CD4-positive, alpha-beta T cell treated with Interferon gamma for 1 hour (primary cell): Measurements from ENCODE around the gene MYL9.

Experiments used
- DNase-seq: peaks from one replicate; pipeline ENCODE4 v3.0.0-alpha.2; 2020

Gene MYL9

GRCh38 chr20:36549942-36550789, 8.8 kb downstream of the MYL9 start:
- DNase-seq = no peak

DNA sequence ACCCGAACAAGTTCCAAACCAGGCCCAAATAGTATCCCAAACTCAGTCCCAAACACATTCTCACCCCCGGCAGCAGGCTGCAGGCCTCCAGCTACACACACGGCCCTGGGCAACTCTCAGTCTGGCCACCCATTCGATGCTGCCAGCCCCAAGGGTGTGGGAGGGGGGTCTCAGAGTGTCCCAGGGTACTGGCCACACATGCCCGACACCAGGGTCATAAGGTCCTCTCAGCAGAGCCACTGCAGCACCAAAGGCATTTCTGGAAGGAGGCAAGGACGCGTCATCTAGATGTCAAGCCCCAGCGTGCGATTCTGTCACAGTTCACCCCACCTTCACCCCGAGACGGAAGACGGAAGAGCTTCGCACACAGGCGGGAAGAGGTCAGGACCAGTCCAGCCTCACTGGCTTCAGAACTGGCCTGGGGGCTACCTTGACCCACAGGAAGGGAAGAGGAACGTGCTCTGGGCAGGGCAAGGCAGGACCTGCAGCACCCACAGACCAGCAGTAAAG, 9.5 kb downstream of the MYL9 start:
- no peak for DNase-seq

- DNase-seq = no peak
Measured at GRCh38 chr20:36555248-36555647, 13.9 kb downstream of the MYL9 start.

- DNase-seq = no peak
Measured at GRCh38 chr20:36562724-36563123, 21.4 kb downstream of the MYL9 start.

DNA sequence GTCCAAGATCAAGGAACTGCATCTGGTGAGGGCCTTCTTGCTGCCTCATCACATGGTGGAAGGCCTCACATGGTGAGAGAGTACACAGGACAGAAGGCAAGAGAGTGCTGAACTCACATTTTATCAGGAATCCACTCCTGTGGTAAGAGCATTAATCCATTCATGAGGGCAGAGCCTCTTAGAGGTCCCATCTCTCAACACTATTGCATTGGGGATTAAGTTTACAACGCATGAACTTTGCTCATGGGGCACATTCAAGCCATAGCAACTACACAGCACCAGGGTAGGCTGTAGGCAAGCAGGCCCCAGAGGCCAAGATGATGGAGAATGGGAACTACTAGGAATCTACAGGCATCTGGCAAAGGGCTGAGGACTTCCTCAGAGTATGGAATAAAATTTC, 22.1 kb downstream of the MYL9 start:
- no peak for DNase-seq

DNA sequence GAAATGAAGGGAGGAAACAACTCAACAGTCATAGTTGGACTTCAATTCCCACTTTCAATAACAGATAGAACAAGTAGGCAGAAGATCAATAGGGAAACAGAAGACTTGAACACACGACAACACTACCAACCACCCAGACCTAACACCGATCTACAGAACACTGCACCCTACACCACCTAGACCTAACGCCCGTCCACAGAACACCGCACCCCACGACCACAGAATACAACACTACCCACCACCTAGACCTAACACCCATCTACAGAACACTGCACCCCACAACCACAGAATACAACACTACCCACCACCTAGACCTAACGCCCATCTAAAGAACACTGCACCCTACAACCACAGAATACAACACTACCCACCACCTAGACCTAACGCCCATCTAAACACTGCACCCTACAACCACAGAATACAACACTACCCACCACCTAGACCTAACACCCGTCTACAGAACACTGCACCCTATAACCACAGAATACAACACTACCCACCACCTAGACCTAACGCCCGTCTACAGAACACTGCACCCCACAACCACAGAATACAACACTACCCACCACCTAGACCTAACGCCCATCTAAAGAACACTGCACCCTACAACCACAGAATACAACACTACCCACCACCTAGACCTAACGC, 22.9 kb downstream of the MYL9 start:
- DNase-seq = peak; percentile 13

- peak; percentile 38 for DNase-seq
Measured at GRCh38 chr20:36564726-36565121, 23.4 kb downstream of the MYL9 start.

- DNase-seq = no peak
Measured at GRCh38 chr20:36565520-36565919, 24.2 kb downstream of the MYL9 start.

DNA sequence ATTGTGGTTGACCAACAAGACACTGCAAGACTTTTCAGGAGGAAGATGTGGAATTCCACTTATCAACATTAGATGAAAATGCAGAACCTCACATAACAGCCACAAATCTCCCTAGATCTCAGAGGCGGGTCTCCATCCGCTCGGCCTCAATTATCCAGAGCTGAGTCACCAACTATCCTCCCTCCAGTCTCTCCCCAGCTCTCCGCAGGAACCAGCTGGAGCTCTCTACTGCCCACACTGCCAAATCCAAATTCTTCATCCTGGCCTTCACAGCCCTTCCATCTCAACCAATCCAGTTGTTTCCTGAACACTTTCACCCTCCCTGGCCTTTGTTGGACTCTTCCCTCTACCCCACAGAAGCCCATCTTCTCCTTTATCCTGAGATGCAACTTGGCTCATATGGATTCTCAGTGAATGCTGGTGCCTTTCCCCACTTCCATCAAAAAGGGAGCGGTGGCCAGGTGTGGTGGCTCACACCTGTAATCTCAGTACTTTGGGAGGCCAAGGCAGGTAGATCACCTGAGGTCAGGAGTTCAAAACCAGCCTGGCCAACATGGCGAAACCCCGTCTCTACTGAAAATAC, 28.6 kb downstream of the MYL9 start:
- DNase-seq = no peak

GRCh38 chr20:36571564-36572504, 30.5 kb downstream of the MYL9 start:
- DNase-seq = no peak

DNA sequence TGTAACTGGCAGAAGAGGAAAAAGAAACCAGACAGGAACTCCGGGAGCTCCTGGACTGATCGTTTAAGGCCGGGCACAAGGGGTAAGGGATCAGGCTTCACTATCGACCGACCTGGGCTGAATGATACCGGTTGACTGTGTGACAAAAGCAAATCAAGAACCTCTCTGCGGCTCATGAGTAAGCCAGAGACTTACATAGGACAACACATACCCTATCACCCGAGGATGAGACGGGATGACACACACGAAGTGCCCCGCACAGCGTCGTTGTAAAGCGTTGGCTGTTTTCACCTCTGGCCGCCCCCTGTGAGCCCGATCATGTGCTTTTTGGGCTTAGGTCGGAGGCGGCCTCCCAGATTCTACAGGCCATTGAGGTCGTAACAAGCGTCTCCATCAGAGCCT, 31.4 kb downstream of the MYL9 start:
- peak; percentile 68 for DNase-seq

GRCh38 chr20:36573103-36573797, 31.9 kb downstream of the MYL9 start, which contains the start of gene TGIF2:
TGIF2 (plus strand) TSS chr20:36573597; CDS start chr20:36578775, 5,178 bp downstream.
- peak; percentile 94 for DNase-seq

GRCh38 chr20:36573798-36574365, 32.6 kb downstream of the MYL9 start:
- DNase-seq = peak; percentile 56

DNA sequence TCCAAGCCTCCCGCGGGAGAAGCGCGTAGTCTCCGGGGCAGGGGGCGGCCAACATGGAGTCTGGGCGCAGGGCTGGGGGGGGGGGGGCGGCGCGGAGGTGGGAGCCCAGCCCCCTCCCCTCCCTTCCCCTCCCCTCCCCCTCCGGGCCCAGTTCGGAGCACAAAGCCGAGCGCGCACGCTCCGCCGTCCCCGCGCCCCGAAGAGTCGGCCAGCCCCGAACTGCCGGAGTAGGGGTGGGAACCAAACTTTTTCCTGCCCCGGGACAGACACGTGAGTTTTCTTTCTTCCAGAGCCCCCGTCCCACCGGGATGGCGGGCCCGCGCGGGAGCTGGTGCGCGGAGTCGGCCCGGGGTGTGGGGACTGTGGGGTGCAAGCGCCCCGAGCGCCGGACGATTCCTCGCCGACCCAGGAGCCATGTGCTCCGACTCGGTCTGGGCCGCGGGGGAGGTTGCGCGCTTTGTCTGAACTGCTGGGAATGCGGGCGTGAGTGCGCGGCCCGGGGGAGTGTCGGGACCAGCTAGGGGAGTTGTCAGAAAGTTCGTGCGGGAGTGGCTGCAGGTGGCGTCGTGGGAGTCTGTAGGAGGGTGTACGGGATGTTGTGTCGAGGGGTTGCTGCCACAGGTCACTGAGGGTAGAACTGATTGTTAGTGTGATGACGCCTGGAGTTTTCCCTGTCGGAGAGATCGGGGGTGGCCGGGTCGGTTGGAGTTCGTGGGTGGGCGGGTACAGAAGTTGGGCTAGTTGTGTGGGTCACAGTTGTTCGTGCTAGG, 33.2 kb downstream of the MYL9 start:
- DNase-seq = peak; percentile 53

GRCh38 chr20:36576081-36576445, 34.7 kb downstream of the MYL9 start:
- no peak for DNase-seq

DNA sequence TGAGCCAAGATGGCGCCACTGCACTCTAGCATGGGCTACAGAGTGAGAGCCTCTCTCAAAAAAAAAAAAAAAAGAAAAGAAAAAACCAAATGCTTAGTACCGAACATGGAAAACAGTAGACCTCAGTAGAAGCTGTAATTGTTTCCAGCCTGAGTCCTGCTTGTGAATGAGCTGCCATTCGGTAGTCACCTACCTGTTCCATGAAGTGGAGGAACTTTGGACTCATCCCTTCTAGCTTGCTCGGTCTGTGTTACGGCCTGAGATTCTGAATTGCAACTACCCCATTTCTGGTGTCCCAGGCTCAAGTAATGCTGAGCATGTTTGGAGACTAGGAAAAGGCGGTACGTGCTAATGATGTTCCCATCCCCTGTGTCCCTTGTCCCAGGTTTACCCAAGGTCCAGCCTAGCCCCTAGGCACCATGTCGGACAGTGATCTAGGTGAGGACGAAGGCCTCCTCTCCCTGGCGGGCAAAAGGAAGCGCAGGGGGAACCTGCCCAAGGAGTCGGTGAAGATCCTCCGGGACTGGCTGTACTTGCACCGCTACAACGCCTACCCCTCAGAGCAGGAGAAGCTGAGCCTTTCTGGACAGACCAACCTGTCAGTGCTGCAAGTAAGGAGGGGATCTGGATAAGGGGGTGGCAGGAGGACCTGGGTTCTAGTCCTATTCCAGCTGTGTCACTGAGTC, 37.2 kb downstream of the MYL9 start:
- no peak for DNase-seq

DNA sequence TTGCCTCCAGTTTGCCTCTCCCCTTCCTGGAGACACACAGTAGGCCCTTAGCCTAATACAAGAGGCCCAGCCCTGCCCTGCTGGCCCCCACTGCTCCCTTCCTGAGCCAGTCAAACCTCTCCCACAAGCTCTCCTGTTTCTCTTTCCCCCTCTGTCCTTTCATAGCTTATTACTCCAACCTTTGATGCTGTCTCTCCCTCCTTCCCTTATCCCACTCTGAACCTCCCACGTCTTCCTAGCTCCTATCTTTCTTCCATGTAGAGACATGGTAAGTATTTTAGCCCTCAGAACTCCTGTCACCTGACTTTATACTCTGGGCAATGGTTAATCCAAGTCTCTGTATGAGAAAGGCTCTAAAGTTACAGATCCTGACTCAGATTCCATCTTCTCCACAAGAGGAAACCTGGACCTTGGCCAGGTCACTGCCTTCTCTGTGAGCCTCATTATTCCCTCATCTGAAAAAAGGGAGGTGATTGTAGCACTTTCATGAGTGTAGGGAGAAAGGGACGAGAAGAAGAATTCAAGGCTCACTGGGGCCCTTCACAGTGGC, 38.8 kb downstream of the MYL9 start:
- DNase-seq = no peak

DNA sequence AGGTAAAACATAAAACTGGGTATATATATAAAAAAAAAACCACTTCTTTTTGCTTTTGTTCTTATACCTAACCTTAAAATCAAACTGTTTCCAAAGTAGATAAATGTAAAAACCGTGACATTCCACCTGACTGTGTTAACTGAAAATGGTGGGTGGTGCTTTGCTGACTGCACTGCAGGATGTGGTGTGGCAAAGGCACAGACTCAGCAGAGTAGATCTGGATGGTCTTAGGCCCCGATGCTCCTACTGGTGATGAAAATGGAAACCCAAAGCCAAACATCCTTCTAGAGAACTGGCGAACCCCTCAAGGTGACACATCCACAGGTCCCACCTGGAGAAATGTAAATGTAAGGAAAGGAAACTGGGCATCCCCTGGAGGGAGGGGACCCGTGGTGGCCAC, 41.0 kb downstream of the MYL9 start:
- no peak for DNase-seq

- no peak for DNase-seq
Measured at GRCh38 chr20:36582821-36583220, 41.5 kb downstream of the MYL9 start.

DNA sequence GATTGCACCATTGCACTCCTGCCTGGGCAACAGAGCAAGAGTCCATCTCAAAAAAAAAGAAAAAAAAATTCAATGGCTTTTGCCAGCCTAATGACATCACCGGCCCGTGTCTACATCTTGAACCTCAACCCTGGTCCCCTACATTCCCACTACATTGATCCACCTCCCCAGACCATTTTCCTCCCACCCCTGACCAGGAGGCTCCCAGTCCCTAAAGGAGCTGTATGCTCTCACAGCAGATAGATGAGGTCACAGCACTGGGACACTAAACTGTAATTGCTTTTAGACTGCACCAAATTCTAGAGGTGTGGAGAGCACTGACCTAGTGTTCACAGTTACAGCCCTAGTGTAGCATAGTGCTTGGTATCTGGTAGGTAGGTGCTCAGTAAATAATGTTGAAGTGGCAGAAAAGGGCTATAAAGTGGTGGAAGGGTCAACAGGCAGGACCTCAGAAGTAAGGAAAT, 42.7 kb downstream of the MYL9 start:
- DNase-seq = no peak
